ENCODE measurements around the gene STX5.
"Not testable (repeated sequence)": the region's sequence is repeated elsewhere in the genome, so short reads cannot be mapped to it uniquely, and the experiment has no call there.

STX5 gene

GRCh38 chr11:62786318-62787004 is 45.4 kb downstream of the STX5 start:
- DNase-seq (ENCODE audit: low read depth in 3 of 3): peak; percentile 71 to 81 (median 74)

GRCh38 chr11:62782753-62783152 is 49.1 kb downstream of the STX5 start:
- DNase-seq (ENCODE audit: low read depth in 3 of 3): no peak

GRCh38 chr11:62778441-62778840 is 53.4 kb downstream of the STX5 start:
- DNase-seq (ENCODE audit: low read depth in 3 of 3): no peak

- DNase-seq (ENCODE audit: low read depth in 3 of 3): no peak
Measured at GRCh38 chr11:62777389-62777788, 54.5 kb downstream of the STX5 start.

GRCh38 chr11:62775646-62776045 is 56.2 kb downstream of the STX5 start:
- no peak for DNase-seq (ENCODE audit: low read depth in 3 of 3)

GRCh38 chr11:62774407-62774806 is 57.4 kb downstream of the STX5 start:
- no peak for DNase-seq (ENCODE audit: low read depth in 3 of 3)

GRCh38 chr11:62771144-62772021 is 60.5 kb downstream of the STX5 start, which contains the start of gene TAF6L:
Gene TAF6L (plus strand): TSS chr11:62771396. CDS start chr11:62775784, 4,388 bp downstream.
- DNase-seq (ENCODE audit: low read depth in 3 of 3): peak; percentile 86 to 96 (median 88)

GRCh38 chr11:62770778-62771143 is 61.1 kb downstream of the STX5 start:
- no peak for DNase-seq (ENCODE audit: low read depth in 3 of 3)

GRCh38 chr11:62760867-62761227 is 71.0 kb downstream of the STX5 start:
- not testable (repeated sequence) for DNase-seq (ENCODE audit: low read depth in 3 of 3)

GRCh38 chr11:62757846-62758788 is 73.7 kb downstream of the STX5 start:
- DNase-seq (ENCODE audit: low read depth in 3 of 3): no peak
